GM12873 (cell line): ENCODE results near the gene ZNF483.

ENCODE experiments used
- CTCF ChIP-seq: IDR thresholded peaks from 2 replicates; pipeline ENCODE4 v1.5.1; 2012; ENCODE audit warnings: low read depth, mild to moderate bottlenecking, moderate library complexity, low read length, control low read depth; ENCODE audit not compliant: insufficient read depth; ENCODE audit errors: missing control alignments

ZNF483 gene

DNA sequence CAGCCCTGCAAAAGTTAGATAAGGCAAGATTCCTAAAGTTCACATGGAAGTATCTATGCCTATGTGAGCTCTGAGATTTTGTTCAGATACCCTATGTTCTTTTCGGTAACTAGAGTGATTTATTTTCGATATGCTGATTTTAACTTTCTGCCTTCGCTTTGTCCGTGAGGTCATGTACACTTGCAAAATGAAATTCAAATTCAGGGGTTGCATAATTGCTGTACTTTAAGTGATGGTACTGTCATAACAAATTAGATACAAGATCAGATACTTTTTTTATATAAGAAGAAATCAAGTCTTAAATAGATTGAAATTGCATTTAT, 40.4 kb upstream of the ZNF483 start:
- TF ChIP-seq CTCF: no peak

DNA sequence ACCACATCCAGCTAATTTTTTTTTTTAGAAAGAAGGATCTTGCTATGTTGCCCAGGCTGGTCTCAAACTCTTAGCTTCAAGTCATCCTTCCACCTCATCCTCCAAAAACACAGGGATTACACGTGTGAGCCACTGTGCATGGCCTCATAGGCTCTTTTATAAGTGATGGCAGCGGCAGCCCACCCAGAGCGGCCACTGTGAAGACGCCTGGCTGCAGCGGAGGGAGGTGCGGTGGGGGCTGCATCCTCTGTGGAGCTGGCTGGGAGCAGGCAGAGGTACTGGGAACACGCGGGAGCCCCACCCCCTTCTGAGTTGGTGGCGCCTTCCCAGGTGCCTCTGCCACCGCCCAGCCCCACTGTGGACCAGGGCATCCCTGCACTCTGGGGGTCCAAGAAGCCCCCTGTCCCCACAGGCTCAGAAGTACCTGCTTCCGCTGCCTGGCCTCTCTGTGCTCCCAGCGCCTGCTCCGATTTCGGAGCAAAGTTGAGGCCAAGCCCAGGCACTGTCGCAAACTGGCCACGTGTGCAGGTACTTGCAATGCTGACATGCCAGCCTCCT, 23.9 kb upstream of the ZNF483 start:
- no peak for TF ChIP-seq CTCF

DNA sequence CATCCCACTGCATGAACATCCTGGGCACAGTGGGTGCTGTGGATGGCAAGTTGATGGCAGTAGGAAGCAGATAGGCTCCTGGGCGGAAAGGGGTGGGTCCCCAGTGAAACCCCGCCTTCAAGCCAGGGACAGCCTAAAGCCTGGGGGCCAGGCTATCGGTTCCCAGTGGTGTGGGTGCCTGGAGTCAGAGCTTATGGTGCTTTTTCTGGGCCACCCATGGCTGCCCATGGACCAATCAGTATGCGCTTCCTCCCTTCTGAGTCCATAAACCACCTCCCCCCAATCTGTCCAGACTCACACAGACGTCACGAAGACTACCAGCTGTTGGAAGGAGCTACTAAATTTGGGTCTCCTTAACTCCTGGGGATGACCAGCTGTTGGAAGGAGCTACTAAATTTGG, 23.3 kb upstream of the ZNF483 start:
- TF ChIP-seq CTCF: no peak

DNA sequence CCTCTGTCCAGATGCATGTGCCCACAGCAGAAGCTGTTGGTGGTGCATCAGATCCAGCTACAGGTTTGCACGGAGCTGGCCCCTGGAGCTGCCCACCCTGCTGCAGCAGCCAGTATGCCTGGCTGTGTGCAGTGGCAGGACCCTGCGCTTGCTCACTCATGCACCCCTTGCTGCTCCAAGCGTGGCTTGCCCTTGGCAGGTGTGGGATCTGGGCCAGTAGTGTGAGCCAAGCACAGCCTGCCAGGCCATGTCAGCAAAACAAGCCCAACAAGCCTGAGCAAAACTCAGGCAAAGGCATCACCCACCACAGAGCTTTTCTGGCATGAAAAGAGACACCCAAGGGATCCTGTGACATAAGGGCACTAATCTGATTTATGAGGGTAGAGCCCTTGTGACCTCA, 22.5 kb upstream of the ZNF483 start:
- TF ChIP-seq CTCF: no peak

DNA sequence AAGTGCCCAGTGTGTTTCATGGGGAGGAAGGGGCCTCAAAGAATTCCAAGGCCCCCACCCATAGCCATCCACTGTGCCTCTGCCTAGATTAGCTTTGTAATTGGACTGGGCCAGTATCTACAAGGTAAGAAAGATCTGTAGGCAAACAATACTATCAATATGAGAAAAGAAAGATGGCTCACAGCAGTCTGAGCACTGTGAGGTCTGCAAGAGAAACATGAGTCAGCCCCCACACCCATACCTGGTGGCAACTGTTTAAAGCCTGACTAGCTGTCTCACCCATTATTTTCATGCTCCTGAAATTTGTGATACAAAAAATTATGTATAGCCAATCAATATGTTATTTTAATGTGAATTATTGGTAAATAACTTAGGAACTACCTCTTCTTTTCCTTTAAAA, 10.0 kb upstream of the ZNF483 start:
- no peak for TF ChIP-seq CTCF

DNA sequence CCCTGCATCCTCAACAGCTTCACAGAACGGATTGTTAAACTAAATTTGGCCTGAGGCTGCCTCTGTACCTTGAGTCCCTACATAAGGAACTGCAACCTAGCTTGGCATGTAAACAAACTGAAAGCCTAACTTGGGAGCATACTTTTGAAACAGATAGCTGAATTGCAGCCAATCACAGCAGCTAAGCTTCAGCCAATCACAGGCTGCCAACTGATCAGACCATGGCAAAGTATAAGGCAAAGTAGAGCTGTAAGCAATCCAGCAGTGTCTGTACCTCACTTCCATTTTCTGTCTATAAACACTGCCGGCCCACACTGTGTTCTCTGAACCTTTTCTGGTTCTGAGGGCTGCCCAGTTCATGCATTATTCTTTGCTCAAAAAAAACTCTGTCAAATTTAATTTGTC, 8.9 kb upstream of the ZNF483 start:
- no peak for TF ChIP-seq CTCF

DNA sequence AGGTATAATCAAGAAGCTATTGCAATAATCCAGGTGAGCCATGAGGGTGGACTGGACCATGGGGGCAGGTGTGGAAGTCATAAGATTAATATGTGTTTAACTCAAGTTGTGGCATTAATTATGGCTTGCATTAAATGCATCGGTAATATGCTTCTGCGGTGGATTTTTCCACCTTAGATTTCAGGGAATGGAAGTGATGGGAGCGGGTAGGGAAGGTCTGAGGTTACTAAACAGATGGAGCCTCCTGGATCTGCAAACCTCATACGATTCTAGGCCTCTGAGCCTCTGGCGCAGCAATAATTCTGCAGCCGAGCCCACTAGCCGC, 286 bp upstream of the ZNF483 start:
- TF ChIP-seq CTCF: no peak

GRCh38 chr9:111527347-111527746, 2.4 kb downstream of the ZNF483 start:
- TF ChIP-seq CTCF: no peak
